Measurements from ENCODE around the gene PTK6. TPM values are rescaled to one million over a fixed set of nuclear protein-coding genes. Genes with fewer than 3 reads are reported as not detected.

The PTK6 gene
- total and polyA plus RNA-seq, 2 of the 13 experiments (the other 11 are each of a cell fraction or from before 2014, with no cell fraction given) = 0.08 TPM; not detected in 1

GRCh38 chr20:63538204-63539091 lies 1.3 kb upstream of the PTK6 start (continued):
- TF ChIP-seq AFF4 (CRISPR knock-in tag; IDR thresholded peaks at IDR 0.05) (no peak), CHCHD3 (CRISPR knock-in tag; IDR thresholded peaks at IDR 0.05) (no peak), ZNF768 (CRISPR knock-in tag; IDR thresholded peaks at IDR 0.05) (peak; percentile 11; the same call in 1 of the 2 replicates), ARNT (IDR thresholded peaks at IDR 0.05) (no peak), ZNF740 (CRISPR knock-in tag; IDR thresholded peaks at IDR 0.05) (no peak), ATF6 (CRISPR knock-in tag; conservative IDR thresholded peaks at IDR 0.05) (0 out of 2 replicates have a peak, but pooled peaks have one; percentile 5), ZNF784 (CRISPR knock-in tag; IDR thresholded peaks at IDR 0.05; ENCODE audit: borderline replicate concordance) (no peak), ZSCAN29 (CRISPR knock-in tag; conservative IDR thresholded peaks at IDR 0.05) (0 out of 2 replicates have a peak, but pooled peaks have one; percentile 8), NCOA2 (CRISPR knock-in tag; IDR thresholded peaks at IDR 0.05) (no peak), FOXP4 (CRISPR knock-in tag; IDR thresholded peaks at IDR 0.05) (0 out of 2 replicates have a peak, but pooled peaks have one; percentile 6), ZNF280D (CRISPR knock-in tag; IDR thresholded peaks at IDR 0.05) (no peak), ZNF3 (CRISPR knock-in tag; IDR thresholded peaks at IDR 0.05) (no peak), ZNF232 (CRISPR knock-in tag; IDR thresholded peaks at IDR 0.05; ENCODE audit: borderline replicate concordance) (0 out of 2 replicates have a peak, but pooled peaks have one; percentile 51), RXRA (CRISPR knock-in tag; IDR thresholded peaks at IDR 0.05) (peak; percentile 2; the same call in 1 of the 2 replicates), U2AF1 (optimal IDR thresholded peaks at IDR 0.05; ENCODE audit: low read depth, low read length) (no peak)

Measured in HepG2 (cell line).